ENCODE results near the gene DUSP16.
"Not testable (repeated sequence)": the region's sequence is repeated elsewhere in the genome, so short reads cannot be mapped to it uniquely, and the experiment has no call there.

The DUSP16 gene

DNA sequence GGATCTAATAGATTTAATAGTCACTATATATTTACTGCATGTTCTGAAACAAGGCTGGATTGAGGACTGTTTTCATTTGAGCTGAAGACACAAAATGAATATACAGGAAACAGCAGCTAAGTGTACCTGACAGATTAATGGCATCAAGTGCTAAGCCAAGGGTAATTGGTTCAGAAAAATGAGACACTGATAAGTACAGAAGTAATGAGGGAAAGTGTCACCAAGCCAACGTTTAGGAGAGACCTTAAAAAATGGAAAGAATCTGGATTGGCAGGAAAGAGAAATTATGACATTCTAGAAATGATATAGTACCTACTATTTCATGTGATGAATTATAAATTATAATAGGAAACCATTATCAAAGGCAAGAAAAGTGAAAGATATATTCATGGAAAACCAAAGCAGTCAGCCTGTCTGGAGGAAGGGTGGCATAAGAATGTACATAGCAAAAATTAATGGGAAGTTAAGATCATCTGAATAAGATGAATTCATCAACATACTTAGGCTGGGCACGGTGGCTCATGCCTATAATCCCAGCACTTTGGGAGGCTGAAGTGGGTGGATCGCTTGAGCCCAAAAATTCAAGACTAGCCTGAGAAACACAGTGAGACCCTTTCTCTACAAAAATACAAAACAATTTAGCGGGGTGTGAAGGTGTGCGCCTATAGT lies 21.0 kb upstream of the DUSP16 start:
- DNase-seq (ENCODE audit: low spot score) = no peak

GRCh38 chr12:12582895-12583303 lies 20.2 kb upstream of the DUSP16 start:
- DNase-seq (ENCODE audit: low spot score) = no peak

DNA sequence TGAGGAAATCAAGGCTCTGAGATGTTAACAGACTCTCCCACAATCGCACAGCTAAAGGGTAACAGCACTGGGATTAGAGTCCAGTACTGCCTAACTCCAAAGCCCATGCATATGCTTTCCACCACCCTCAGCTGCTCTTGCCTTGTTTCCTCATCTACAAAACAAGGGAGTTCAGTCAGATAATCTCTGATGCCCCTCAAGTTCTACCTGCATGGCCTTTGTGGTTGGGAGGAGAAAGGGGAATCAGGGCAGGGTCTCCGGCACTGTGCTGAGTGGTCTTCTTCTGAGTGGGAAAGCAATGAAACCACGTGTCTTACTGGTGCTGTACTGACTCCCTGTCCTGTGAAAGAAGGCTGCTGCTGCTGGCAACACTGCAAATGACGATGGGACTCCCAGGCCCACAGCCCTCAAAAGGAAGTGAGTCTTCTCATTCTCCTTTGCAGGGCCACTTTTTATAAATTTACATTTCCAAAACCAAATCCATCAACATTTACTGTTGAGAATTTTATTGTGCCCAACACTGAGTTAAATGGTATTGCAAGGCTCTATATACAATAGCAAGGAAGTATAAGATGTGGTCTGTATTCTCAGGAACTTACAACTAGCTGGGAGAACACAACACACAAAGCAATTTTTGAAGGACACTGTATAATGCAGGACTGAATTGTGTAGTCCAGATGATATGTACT lies 19.7 kb upstream of the DUSP16 start:
- no peak for DNase-seq (ENCODE audit: low spot score)

DNA sequence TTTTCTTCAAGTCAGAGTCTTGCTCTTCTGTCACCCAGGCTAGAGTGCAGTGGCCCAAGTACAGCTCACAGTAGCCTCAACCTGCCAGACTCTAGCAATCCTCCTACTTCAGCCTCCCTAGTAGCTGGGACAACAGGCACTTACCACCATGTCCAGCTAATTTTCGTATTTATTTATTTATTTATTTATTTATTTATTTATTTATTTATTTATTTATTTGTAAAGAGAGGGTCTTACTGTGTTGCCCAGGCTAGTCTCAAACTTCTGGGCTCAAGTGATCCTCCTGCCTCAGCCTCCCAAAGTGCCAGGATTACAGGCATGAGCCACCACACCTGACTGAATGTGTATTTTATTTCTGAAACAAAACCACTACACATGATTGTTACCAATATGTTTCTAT lies 18.1 kb upstream of the DUSP16 start:
- DNase-seq (ENCODE audit: low spot score) = not testable (repeated sequence)

GRCh38 chr12:12577786-12578185 lies 15.1 kb upstream of the DUSP16 start:
- DNase-seq (ENCODE audit: low spot score) = no peak

DNA sequence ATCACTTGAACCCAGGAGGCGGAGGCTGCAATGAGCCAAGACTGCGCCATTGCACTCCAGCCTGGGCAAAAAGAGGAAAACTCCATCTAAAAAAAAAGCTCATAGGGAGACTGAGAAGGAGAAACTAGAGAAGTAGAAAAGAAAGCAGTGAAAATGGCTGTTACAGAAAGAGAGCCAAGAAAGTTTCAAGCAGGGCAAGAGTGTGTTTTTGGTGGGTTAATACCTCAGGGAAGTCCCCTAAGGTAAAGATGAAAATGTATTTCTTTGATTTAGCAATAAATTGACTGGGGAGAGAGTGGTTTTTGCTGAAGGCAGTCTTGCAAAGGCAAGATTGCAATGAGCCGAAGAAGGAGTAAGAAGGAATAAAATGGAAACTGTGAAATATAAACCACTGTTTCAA lies 10.0 kb upstream of the DUSP16 start:
- DNase-seq (ENCODE audit: low spot score) = no peak

GRCh38 chr12:12565971-12566370 lies 3.3 kb upstream of the DUSP16 start:
- not testable (repeated sequence) for DNase-seq (ENCODE audit: low spot score)

DNA sequence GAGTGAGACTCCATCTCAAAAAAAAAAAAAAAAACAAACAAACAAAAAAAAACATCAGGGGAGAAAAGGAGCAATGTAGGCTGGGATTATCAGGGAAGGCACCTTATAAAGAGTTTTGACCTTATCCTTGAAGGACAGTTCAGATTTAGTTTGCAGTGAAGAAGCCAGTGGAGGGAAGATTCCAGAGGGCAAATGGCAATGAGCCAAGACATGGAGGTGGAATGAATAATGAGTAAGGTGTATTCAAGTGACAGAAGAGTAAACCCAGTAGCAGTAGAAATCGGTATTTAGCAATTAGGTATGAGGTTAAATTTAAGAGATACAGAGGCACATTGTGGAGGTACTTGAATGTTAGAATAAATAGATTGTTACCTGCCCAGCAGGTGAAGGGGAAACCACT lies 2.2 kb upstream of the DUSP16 start:
- no peak for DNase-seq (ENCODE audit: low spot score)

- DNase-seq (ENCODE audit: low spot score) = no peak
These were observed 746 bp upstream of the DUSP16 start for GRCh38 chr12:12563290-12563928.

DNA sequence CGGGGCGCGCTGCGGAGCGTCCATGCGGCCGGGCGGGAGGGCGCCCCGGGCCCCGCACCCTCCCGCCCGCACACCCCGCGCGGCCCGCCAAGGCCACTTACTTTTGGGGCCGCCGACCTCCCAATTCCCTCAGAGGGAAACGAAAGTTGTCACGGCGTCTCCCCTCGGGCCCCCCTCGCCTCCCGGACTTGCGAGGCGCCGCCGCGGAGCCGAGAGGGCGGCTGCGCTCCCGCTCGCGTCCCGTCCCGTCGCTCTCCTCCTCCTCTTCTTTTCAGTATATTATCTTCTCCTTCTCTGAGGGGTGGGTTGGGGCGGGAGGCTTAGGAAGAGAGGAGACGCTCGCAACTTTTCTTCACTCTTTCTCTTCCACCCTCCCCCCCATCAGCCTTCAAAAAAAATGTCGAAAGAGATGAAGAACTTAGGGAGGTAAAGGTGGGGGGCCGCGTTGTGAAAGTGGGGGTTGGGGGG lies 613 bp downstream of the DUSP16 start:
- DNase-seq (ENCODE audit: low spot score) = peak; percentile 17

DNA sequence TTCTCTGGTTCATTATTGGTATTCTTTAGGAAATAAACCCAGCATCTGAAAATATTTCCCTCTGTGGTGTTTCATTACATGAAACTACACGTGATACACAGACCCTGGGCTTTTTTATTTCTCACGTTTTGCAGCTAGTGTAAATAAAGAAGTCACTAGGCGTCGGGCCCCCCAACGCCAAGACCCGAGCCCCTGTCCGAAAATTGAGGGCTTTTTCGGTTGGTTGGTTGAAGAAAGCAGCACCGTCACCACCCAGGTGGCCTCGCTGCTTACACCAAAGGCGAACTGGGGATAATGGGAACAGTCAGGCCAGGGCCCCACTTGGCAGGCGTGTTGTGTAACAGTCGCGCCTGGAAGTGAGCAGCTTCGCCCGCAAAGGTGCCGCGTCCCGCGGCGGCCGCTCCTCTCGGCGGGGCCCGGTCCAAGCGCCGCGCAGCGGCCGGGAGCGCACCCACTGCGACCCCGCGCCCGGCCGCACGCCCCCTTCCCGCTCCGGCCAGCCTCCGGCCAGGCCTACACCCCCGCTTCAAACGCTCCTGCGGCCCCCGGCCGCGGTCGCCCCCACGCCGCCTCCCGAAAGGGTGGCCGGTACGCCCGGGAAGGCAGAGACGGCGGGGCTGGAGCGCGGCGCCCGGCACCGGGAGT lies 1.2 kb downstream of the DUSP16 start:
- peak; percentile 29 for DNase-seq (ENCODE audit: low spot score)

GRCh38 chr12:12560587-12561370 lies 1.9 kb downstream of the DUSP16 start:
- peak; percentile 81 for DNase-seq (ENCODE audit: low spot score)

DNA sequence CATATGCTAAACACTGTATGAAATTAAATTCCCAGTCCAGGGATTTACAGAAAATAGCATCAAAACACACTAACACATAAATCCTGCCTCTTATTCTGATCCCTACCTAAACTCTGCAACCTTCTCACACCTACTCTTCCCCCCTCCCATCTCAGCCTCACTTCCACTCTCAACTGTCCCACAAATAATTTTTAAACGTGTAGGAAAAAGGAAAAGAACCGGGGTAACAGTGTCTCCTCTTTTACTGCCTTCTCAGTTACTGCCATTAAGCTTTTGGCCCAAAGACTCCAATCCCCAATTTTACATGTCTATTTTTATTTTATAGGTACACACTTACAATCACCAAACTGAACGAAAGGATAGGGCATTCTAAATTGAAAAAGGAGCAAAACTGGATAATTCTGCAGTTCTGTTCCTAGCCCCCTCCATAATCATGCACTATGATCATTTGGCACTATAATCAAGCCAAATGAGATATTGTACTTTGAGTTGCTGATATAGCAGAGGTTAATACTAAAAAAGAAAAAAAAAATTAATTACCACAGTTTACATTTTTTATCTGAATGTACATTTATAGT lies 2.9 kb downstream of the DUSP16 start:
- no peak for DNase-seq (ENCODE audit: low spot score)

DNA sequence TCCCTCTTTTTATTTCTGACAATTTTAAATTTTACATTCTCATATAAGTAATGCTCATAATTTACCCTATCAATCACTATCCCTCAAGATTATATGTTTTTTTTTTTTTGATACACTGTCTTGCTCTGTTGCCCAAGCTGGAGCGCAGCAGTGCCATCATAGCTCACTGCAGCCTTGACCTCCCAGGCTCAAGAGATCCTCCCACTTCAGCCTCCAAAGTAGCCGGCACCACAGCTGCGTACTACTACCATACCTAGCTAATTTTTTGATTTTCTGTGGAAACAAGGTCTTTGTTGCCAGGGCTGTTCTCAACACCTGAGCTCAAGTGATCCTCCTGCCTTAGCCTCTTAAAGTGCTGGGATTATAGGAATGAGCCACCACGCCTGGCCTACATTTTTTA lies 4.4 kb downstream of the DUSP16 start:
- DNase-seq (ENCODE audit: low spot score) = no peak

DNA sequence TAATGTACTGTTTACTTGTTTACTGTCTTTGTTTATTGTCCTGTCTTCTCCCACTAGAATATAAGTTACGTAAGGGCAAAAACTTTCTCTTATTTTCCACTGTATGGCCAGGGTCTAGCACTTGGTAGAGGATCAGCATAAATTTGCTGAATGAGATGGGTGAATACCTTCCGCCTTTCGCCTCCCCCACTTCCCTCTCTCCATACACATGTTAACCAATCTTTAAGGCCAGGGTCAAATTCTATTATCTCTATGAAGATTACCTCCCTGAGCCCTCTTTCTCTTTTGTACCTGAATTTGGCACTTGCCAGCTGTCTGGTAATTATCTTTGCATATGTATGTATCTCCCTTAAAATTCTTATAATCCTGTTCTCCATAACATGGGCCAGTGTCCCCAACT lies 4.9 kb downstream of the DUSP16 start:
- no peak for DNase-seq (ENCODE audit: low spot score)

DNA sequence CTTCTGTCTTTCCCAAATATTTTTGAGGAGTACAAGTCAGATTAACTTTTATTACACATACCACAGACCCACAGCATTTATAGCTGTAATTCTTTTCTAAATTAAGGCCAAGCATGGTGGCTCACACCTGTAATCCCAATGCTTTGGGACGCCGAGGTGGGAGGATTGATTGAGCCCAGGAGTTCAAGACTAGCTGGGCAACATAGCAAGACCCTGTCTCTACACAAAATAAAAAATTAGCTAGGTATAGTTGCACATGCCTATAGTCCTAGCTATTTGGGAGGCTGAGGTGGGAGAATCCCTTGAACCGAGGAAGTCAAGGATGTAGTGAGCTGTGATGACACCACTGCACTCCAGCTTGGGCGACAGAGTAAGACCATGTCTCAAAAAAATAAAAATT lies 7.0 kb downstream of the DUSP16 start:
- DNase-seq (ENCODE audit: low spot score) = no peak

DNA sequence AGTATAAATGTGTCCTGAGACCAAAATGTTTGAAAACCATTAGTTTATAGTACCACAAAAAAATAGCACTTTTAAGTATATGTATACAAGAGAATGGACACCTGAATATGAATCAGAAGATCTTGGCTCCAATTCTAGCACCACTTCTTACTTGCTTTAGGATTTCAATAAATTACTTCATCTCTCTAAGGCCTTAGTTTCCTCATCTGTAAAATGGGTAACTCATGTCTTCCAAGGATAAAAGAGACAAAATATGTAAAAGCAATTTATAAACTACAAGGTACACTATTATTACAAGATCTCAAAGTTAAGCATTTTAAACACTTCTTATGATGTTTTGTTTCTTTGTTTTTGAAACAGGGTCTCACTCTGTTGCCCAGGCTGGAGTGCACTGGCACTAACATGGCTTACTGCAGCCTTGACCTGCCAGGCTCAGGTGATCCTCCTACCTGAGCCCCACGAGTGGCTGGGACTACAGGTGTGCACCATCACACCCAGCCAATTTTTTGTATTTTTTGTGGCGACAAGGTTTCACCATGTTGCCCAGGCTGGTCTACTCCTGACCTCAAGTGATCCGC lies 9.4 kb downstream of the DUSP16 start:
- DNase-seq (ENCODE audit: low spot score) = no peak

- no peak for DNase-seq (ENCODE audit: low spot score)
These were observed 11.5 kb downstream of the DUSP16 start for GRCh38 chr12:12551115-12551514.

GRCh38 chr12:12550277-12550676 lies 12.4 kb downstream of the DUSP16 start:
- DNase-seq (ENCODE audit: low spot score) = no peak

GRCh38 chr12:12549426-12549825 lies 13.2 kb downstream of the DUSP16 start:
- DNase-seq (ENCODE audit: low spot score) = no peak

GRCh38 chr12:12548713-12549112 lies 13.9 kb downstream of the DUSP16 start:
- DNase-seq (ENCODE audit: low spot score) = no peak
